Measurements from ENCODE around the gene MAPK8IP1.

The MAPK8IP1 gene

DNA sequence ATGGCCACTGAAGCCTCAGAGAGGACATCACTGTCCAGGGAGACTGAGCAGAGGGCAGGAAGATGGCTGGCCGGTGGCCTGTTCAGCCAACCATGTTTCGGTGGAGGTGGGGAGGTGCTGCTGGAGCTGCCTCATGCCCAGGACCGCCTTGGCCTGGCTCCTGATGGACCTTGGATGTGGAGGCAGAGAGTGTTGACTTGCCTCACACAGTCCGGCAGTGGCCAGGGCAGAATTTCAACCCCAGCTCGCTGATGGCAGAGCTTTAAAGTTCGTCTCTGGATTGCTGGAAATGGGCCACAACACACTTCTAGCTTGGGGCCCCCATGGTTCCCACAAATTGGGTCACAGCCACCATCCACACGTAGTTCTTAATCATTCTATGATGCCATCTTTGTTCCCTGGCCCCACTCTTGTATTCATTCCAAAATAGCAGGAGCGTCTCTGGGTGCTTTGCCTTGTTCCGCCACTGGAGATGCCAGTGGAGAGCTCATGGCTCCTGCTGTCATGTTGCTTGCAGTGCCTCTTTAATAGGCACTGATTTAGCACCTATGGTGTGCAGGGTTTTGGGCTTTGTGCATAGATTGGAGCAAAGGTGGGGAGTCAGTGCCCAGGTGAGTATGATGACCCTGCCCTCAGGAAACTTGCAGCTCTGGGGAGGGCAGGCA, 5.6 kb downstream of the MAPK8IP1 start:
- Histone ChIP-seq H3K9me3 (ENCODE audit: control insufficient read depth, low read length) (no peaks in the 10 kb centered on the region), H2BK12ac (ENCODE audit: low read length in 2 of 2) (no peak overlapping the region), H3K79me1 (replicated peaks; ENCODE audit: low read length, poor library complexity, severe bottlenecking) (no peaks in the 10 kb centered on the region), H3K23ac (ENCODE audit: low read length in 2 of 2) (no peak overlapping the region), H3K27ac (ENCODE audit: low read length, poor library complexity, severe bottlenecking) (no peak overlapping the region), H3K4me3 (ENCODE audit: insufficient read depth in 1 of 2, low read depth in 1 of 2, low read length in 2 of 2) (no peak overlapping the region), H3K4me2 (ENCODE audit: low read length, poor library complexity, severe bottlenecking) (no peak overlapping the region), H3K27me3 (ENCODE audit: control insufficient read depth in 1 of 2, insufficient read depth in 1 of 2, low read length in 2 of 2) (peaks cover 44 to 69% of the 10 kb centered on the region in 2 experiments), H4K91ac (ENCODE audit: low read length) (no peak overlapping the region), H2BK120ac (ENCODE audit: low read depth, low read length) (no peak overlapping the region), H3K9ac (ENCODE audit: low read length) (no peak overlapping the region), H4K8ac (ENCODE audit: low read length) (no peak overlapping the region), H3K4me1 (ENCODE audit: control insufficient read depth, insufficient read depth, low read depth, low read length) (peaks cover 3% of the 10 kb centered on the region), H3K4ac (ENCODE audit: low read depth in 1 of 2, low read length in 2 of 2) (no peak overlapping the region), H2AFZ (ENCODE audit: low read depth, low read length) (no peak overlapping the region), H2AK5ac (ENCODE audit: low read length, severe bottlenecking) (no peak overlapping the region), H2BK5ac (ENCODE audit: low read depth, low read length, poor library complexity, severe bottlenecking) (no peak overlapping the region), H3K18ac (ENCODE audit: low read depth in 1 of 2, low read length in 2 of 2) (no peak overlapping the region), H3K36me3 (ENCODE audit: control insufficient read depth in 1 of 2, insufficient read depth in 2 of 2, low read depth in 1 of 2, low read length in 2 of 2) (no peaks in the 10 kb centered on the region), H3K14ac (ENCODE audit: low read length in 2 of 2) (no peak overlapping the region), H2BK15ac (ENCODE audit: low read depth, poor library complexity, severe bottlenecking) (no peak overlapping the region)
- DNase-seq = no peak
- 82% methylated on average over 9 of the region's 9 CpGs for WGBS

DNA sequence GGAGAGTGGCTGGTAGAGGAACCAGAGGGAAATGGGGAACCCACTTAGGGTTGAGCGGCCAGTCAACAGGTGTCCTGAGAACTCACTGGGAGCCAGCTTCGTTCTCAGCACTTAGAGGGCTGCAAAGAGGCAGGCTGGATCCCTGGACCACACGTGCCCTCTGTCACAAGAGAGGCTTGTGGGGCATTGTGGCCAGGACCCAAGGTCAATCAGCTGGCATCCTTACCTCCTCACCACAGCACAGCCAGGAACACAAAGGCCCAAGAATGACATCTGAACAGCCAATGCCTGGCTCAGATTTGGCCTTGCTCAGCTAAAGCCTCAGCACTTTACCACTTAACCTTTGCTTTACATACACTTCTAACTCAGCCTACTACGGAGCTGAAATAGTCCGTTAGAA, 7.4 kb downstream of the MAPK8IP1 start:
- H3K9me3 ChIP-seq (ENCODE audit: control insufficient read depth, low read length) = no peaks in the 10 kb centered on the region
- H4K8ac ChIP-seq (ENCODE audit: low read length) = no peak overlapping the region
- no peaks in the 10 kb centered on the region for H3K36me3 ChIP-seq (ENCODE audit: control insufficient read depth in 1 of 2, insufficient read depth in 2 of 2, low read depth in 1 of 2, low read length in 2 of 2)
- DNase-seq = no peak
- no peak overlapping the region for H3K23ac ChIP-seq (ENCODE audit: low read length in 2 of 2)
- H3K4ac ChIP-seq (ENCODE audit: low read depth in 1 of 2, low read length in 2 of 2) = no peak overlapping the region
- H3K27ac ChIP-seq (ENCODE audit: low read length, poor library complexity, severe bottlenecking) = no peak overlapping the region
- no peak overlapping the region for H2AFZ ChIP-seq (ENCODE audit: low read depth, low read length)
- H3K27me3 ChIP-seq (ENCODE audit: control insufficient read depth in 1 of 2, insufficient read depth in 1 of 2, low read length in 2 of 2) = peaks cover 42 to 68% of the 10 kb centered on the region in 2 experiments
- H3K18ac ChIP-seq (ENCODE audit: low read depth in 1 of 2, low read length in 2 of 2) = no peak overlapping the region
- no peak overlapping the region for H3K4me3 ChIP-seq (ENCODE audit: insufficient read depth in 1 of 2, low read depth in 1 of 2, low read length in 2 of 2)
- no peaks in the 10 kb centered on the region for H3K79me1 ChIP-seq (replicated peaks; ENCODE audit: low read length, poor library complexity, severe bottlenecking)
- peaks cover 3% of the 10 kb centered on the region for H3K4me1 ChIP-seq (ENCODE audit: control insufficient read depth, insufficient read depth, low read depth, low read length)
- H2BK120ac ChIP-seq (ENCODE audit: low read depth, low read length) = no peak overlapping the region
- H4K91ac ChIP-seq (ENCODE audit: low read length) = no peak overlapping the region
- no peak overlapping the region for H3K14ac ChIP-seq (ENCODE audit: low read length in 2 of 2)
- H2BK5ac ChIP-seq (ENCODE audit: low read depth, low read length, poor library complexity, severe bottlenecking) = no peak overlapping the region
- 79% methylated on average over 5 of the region's 5 CpGs for WGBS
- H2BK15ac ChIP-seq (ENCODE audit: low read depth, poor library complexity, severe bottlenecking) = no peak overlapping the region
- H2BK12ac ChIP-seq (ENCODE audit: low read length in 2 of 2) = no peak overlapping the region
- no peak overlapping the region for H2AK5ac ChIP-seq (ENCODE audit: low read length, severe bottlenecking)
- no peak overlapping the region for H3K9ac ChIP-seq (ENCODE audit: low read length)
- H3K4me2 ChIP-seq (ENCODE audit: low read length, poor library complexity, severe bottlenecking) = no peak overlapping the region

DNA sequence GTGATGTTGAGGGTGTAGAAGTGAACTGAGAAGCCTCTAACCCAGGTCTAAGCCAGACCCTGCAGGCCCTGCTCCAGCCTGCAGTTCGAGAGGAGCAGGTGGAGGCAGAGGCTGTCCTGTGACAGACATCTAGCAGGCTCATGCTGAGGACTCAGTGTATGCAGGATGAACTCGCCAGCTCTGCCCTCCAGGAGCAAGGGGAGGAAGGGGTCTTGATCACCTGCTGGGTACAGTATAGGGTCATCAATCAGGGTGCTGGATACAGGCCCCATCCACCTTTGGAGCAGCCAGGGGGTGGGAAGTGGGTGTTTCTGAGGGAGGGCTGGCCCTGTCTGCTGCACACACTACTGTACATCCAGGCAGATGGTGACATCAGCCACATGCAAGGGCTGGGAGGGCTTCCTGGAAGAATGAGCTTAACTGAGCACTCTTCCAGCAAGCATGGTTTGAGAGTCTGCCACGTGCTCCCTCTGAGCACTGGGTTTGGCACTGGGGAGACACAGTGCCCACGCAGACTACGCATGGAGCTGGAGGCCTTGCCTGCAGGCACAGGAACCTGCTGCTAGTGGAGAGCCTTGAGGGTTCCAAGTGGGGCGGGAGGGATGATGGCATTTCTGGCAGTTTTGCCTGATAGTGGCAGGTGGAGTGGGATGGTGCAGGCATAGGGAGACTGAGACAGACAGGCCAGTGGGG, 9.2 kb downstream of the MAPK8IP1 start:
- H3K4me3 ChIP-seq (ENCODE audit: insufficient read depth in 1 of 2, low read depth in 1 of 2, low read length in 2 of 2) = no peak overlapping the region
- no peak for DNase-seq
- no peak overlapping the region for H3K4ac ChIP-seq (ENCODE audit: low read depth in 1 of 2, low read length in 2 of 2)
- H3K27ac ChIP-seq (ENCODE audit: low read length, poor library complexity, severe bottlenecking) = no peak overlapping the region
- no peak overlapping the region for H2BK15ac ChIP-seq (ENCODE audit: low read depth, poor library complexity, severe bottlenecking)
- no peak overlapping the region for H3K4me2 ChIP-seq (ENCODE audit: low read length, poor library complexity, severe bottlenecking)
- peaks cover 9% of the 10 kb centered on the region for H3K4me1 ChIP-seq (ENCODE audit: control insufficient read depth, insufficient read depth, low read depth, low read length)
- H3K9ac ChIP-seq (ENCODE audit: low read length) = no peak overlapping the region
- H4K8ac ChIP-seq (ENCODE audit: low read length) = no peak overlapping the region
- no peak overlapping the region for H3K18ac ChIP-seq (ENCODE audit: low read depth in 1 of 2, low read length in 2 of 2)
- no peaks in the 10 kb centered on the region for H3K79me1 ChIP-seq (replicated peaks; ENCODE audit: low read length, poor library complexity, severe bottlenecking)
- no peak overlapping the region for H2BK5ac ChIP-seq (ENCODE audit: low read depth, low read length, poor library complexity, severe bottlenecking)
- no peak overlapping the region for H2BK120ac ChIP-seq (ENCODE audit: low read depth, low read length)
- H3K36me3 ChIP-seq (ENCODE audit: control insufficient read depth in 1 of 2, insufficient read depth in 2 of 2, low read depth in 1 of 2, low read length in 2 of 2) = no peaks in the 10 kb centered on the region
- whole genome bisulfite sequencing = 75% methylated on average over 6 of the region's 6 CpGs
- no peak overlapping the region for H3K14ac ChIP-seq (ENCODE audit: low read length in 2 of 2)
- no peak overlapping the region for H2BK12ac ChIP-seq (ENCODE audit: low read length in 2 of 2)
- no peaks in the 10 kb centered on the region for H3K9me3 ChIP-seq (ENCODE audit: control insufficient read depth, low read length)
- no peak overlapping the region for H2AFZ ChIP-seq (ENCODE audit: low read depth, low read length)
- peak overlapping the region in 1 of 2 experiments; percentile 25 for H3K23ac ChIP-seq (ENCODE audit: low read length in 2 of 2)
- H4K91ac ChIP-seq (ENCODE audit: low read length) = no peak overlapping the region
- no peak overlapping the region for H2AK5ac ChIP-seq (ENCODE audit: low read length, severe bottlenecking)
- H3K27me3 ChIP-seq (ENCODE audit: control insufficient read depth in 1 of 2, insufficient read depth in 1 of 2, low read length in 2 of 2) = peaks cover 42 to 71% of the 10 kb centered on the region in 2 experiments

DNA sequence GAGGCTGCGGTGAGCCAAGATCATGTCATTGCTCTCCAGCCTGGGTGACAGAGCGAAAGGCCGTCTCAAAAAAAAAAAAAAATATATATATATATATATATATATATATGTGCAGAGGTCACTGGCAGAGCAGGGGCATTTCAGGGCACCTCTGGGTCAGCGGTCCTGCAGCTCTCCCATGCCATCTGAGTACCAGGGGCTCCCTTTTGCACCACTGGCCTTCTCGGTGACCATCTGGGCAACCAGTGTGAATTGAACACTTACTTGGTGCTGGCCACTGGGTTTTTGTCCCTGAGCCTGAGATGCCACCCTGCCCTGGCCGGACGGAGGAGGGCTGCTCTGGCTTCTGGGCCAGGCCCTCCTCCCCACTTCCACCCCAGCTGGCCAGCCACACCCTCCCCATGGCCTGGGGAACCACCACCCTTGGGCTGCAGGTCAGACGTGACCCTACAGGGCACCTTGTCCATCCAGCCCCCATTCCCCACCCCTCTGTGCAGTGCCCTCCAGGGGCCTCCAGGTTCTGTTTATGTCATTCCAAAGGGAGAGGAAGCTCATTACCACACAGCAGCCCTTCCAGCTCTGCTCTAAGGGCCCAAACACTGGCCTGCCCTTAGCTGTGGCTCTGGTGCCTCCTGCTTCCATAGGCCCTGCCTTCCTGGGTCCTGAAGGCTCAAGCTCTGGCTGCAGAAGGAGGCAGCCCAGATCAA, 10.3 kb downstream of the MAPK8IP1 start:
- Histone ChIP-seq H2AK5ac (ENCODE audit: low read length, severe bottlenecking) (no peak overlapping the region), H2BK5ac (ENCODE audit: low read depth, low read length, poor library complexity, severe bottlenecking) (no peak overlapping the region), H4K8ac (ENCODE audit: low read length) (no peak overlapping the region), H3K4me2 (ENCODE audit: low read length, poor library complexity, severe bottlenecking) (no peak overlapping the region), H3K4me1 (ENCODE audit: control insufficient read depth, insufficient read depth, low read depth, low read length) (peaks cover 16% of the 10 kb centered on the region), H3K23ac (ENCODE audit: low read length in 2 of 2) (no peak overlapping the region), H3K9me3 (ENCODE audit: control insufficient read depth, low read length) (no peaks in the 10 kb centered on the region), H2AFZ (ENCODE audit: low read depth, low read length) (no peak overlapping the region), H2BK12ac (ENCODE audit: low read length in 2 of 2) (no peak overlapping the region), H3K27me3 (ENCODE audit: control insufficient read depth in 1 of 2, insufficient read depth in 1 of 2, low read length in 2 of 2) (peaks cover 42 to 65% of the 10 kb centered on the region in 2 experiments), H2BK120ac (ENCODE audit: low read depth, low read length) (no peak overlapping the region), H3K18ac (ENCODE audit: low read depth in 1 of 2, low read length in 2 of 2) (no peak overlapping the region), H3K14ac (ENCODE audit: low read length in 2 of 2) (no peak overlapping the region), H3K4me3 (ENCODE audit: insufficient read depth in 1 of 2, low read depth in 1 of 2, low read length in 2 of 2) (no peak overlapping the region), H3K27ac (ENCODE audit: low read length, poor library complexity, severe bottlenecking) (no peak overlapping the region), H3K79me1 (replicated peaks; ENCODE audit: low read length, poor library complexity, severe bottlenecking) (peaks cover 2% of the 10 kb centered on the region), H3K36me3 (ENCODE audit: control insufficient read depth in 1 of 2, insufficient read depth in 2 of 2, low read depth in 1 of 2, low read length in 2 of 2) (no peaks in the 10 kb centered on the region), H3K4ac (ENCODE audit: low read depth in 1 of 2, low read length in 2 of 2) (no peak overlapping the region), H2BK15ac (ENCODE audit: low read depth, poor library complexity, severe bottlenecking) (no peak overlapping the region), H3K9ac (ENCODE audit: low read length) (no peak overlapping the region), H4K91ac (ENCODE audit: low read length) (no peak overlapping the region)
- WGBS = 81% methylated on average over 6 of the region's 8 CpGs
- no peak for DNase-seq
